ENCODE data around the gene LATS1. TPM values are rescaled to one million over a fixed set of nuclear protein-coding genes. Genes with fewer than 3 reads are reported as not detected.

The LATS1 gene
- polyA plus RNA-seq, 1 donor from 2014 or later: 12.8 TPM

DNA sequence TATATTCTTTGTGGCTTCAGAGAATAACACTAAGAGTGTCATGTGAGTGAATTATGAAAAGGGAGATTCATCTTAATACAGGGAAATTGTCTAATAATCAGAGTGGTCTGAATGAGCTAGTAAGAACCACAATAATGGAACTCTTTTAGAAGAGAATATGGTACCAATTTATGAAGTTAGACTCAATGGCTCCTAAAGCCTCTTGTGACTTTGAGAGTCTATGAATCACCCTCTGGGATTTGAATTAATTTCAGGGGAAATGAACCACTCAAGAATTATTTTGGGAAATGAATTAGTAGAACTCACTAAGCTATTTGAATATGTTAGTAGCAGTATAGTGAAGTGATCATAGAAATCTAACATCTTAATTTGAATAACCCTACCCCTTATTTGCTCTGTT is 46.0 kb upstream of the LATS1 start:
- H3K27me3 ChIP-seq (ENCODE audit: insufficient read depth, low read depth, low read length): no peaks in the 10 kb centered on the region
- H3K9me3 ChIP-seq (ENCODE audit: low read length): no peaks in the 10 kb centered on the region
- no peaks in the 10 kb centered on the region for H3K36me3 ChIP-seq (ENCODE audit: insufficient read depth, low read length)
- H3F3A ChIP-seq (ENCODE audit: insufficient read depth, low read length, poor library complexity, severe bottlenecking): no peaks in the 10 kb centered on the region
- no peaks in the 10 kb centered on the region for H3K9me2 ChIP-seq (ENCODE audit: insufficient read depth, low read length)
- no peak overlapping the region for H3K9ac ChIP-seq (ENCODE audit: low read length)
- H3K4me3 ChIP-seq (ENCODE audit: low read length): no peak overlapping the region
- no peak overlapping the region for H3K4me2 ChIP-seq (ENCODE audit: low read length)
- TF ChIP-seq, protein P1, sequence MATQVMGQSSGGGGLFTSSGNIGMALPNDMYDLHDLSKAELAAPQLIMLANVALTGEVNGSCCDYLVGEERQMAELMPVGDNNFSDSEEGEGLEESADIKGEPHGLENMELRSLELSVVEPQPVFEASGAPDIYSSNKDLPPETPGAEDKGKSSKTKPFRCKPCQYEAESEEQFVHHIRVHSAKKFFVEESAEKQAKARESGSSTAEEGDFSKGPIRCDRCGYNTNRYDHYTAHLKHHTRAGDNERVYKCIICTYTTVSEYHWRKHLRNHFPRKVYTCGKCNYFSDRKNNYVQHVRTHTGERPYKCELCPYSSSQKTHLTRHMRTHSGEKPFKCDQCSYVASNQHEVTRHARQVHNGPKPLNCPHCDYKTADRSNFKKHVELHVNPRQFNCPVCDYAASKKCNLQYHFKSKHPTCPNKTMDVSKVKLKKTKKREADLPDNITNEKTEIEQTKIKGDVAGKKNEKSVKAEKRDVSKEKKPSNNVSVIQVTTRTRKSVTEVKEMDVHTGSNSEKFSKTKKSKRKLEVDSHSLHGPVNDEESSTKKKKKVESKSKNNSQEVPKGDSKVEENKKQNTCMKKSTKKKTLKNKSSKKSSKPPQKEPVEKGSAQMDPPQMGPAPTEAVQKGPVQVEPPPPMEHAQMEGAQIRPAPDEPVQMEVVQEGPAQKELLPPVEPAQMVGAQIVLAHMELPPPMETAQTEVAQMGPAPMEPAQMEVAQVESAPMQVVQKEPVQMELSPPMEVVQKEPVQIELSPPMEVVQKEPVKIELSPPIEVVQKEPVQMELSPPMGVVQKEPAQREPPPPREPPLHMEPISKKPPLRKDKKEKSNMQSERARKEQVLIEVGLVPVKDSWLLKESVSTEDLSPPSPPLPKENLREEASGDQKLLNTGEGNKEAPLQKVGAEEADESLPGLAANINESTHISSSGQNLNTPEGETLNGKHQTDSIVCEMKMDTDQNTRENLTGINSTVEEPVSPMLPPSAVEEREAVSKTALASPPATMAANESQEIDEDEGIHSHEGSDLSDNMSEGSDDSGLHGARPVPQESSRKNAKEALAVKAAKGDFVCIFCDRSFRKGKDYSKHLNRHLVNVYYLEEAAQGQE (IDR thresholded peaks at IDR 0.05; ENCODE audit: borderline replicate concordance): no peak
- TF ChIP-seq MXI1 (conservative IDR thresholded peaks at IDR 0.05; ENCODE audit: poor library complexity, severe bottlenecking) (no peak), SMC3 (conservative IDR thresholded peaks at IDR 0.05; ENCODE audit: poor library complexity) (no peak), EZH2 (IDR thresholded peaks at IDR 0.05; ENCODE audit: borderline replicate concordance, insufficient read depth, low read length, poor library complexity, severe bottlenecking) (no peak), POLR2AphosphoS5 (IDR thresholded peaks at IDR 0.05) (no peak), TAF1 (IDR thresholded peaks at IDR 0.05; ENCODE audit: low read depth) (no peak), EP300 (conservative IDR thresholded peaks at IDR 0.05; ENCODE audit: poor library complexity, severe bottlenecking) (no peak), RAD21 (conservative IDR thresholded peaks at IDR 0.05) (no peak)
- TF ChIP-seq, protein P2, sequence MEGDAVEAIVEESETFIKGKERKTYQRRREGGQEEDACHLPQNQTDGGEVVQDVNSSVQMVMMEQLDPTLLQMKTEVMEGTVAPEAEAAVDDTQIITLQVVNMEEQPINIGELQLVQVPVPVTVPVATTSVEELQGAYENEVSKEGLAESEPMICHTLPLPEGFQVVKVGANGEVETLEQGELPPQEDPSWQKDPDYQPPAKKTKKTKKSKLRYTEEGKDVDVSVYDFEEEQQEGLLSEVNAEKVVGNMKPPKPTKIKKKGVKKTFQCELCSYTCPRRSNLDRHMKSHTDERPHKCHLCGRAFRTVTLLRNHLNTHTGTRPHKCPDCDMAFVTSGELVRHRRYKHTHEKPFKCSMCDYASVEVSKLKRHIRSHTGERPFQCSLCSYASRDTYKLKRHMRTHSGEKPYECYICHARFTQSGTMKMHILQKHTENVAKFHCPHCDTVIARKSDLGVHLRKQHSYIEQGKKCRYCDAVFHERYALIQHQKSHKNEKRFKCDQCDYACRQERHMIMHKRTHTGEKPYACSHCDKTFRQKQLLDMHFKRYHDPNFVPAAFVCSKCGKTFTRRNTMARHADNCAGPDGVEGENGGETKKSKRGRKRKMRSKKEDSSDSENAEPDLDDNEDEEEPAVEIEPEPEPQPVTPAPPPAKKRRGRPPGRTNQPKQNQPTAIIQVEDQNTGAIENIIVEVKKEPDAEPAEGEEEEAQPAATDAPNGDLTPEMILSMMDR (IDR thresholded peaks at IDR 0.05; ENCODE audit: poor library complexity, severe bottlenecking): no peak
- no peak overlapping the region for H2AFZ ChIP-seq (ENCODE audit: low read depth, low read length)
- H4K20me1 ChIP-seq (ENCODE audit: insufficient read depth): no peaks in the 10 kb centered on the region
- no peak overlapping the region for H3K27ac ChIP-seq (ENCODE audit: low read length)
- H3K79me2 ChIP-seq (replicated peaks; ENCODE audit: insufficient read depth, low read length): peaks cover 24% of the 10 kb centered on the region

DNA sequence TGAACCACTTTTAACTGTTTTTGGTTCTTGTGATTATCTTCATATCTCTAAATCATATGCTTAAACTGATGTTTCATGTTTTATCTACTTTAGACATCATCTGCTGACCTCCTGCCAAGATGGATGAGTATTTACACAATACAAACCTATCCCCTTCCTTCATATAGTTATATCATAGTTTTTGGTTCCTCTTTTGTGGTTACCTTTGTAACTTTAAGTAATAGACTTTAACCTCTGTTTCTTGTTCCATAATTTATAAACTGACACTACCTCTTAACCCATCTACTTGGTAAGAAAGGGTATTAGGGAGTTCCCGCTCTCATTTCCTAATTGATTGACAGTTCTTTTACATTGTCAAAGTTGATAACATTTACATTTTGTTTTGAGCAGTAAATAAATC is 43.5 kb upstream of the LATS1 start:
- no peaks in the 10 kb centered on the region for H3F3A ChIP-seq (ENCODE audit: insufficient read depth, low read length, poor library complexity, severe bottlenecking)
- H3K9me3 ChIP-seq (ENCODE audit: low read length): no peaks in the 10 kb centered on the region
- TF ChIP-seq, protein P2 (IDR thresholded peaks at IDR 0.05; ENCODE audit: poor library complexity, severe bottlenecking): no peak
- TF ChIP-seq SMC3 (conservative IDR thresholded peaks at IDR 0.05; ENCODE audit: poor library complexity) (no peak), MXI1 (conservative IDR thresholded peaks at IDR 0.05; ENCODE audit: poor library complexity, severe bottlenecking) (no peak), EP300 (conservative IDR thresholded peaks at IDR 0.05; ENCODE audit: poor library complexity, severe bottlenecking) (no peak), EZH2 (IDR thresholded peaks at IDR 0.05; ENCODE audit: borderline replicate concordance, insufficient read depth, low read length, poor library complexity, severe bottlenecking) (no peak), TAF1 (IDR thresholded peaks at IDR 0.05; ENCODE audit: low read depth) (no peak), RAD21 (conservative IDR thresholded peaks at IDR 0.05) (no peak), POLR2AphosphoS5 (IDR thresholded peaks at IDR 0.05) (no peak)
- TF ChIP-seq, protein P1 (IDR thresholded peaks at IDR 0.05; ENCODE audit: borderline replicate concordance): no peak
- H3K4me3 ChIP-seq (ENCODE audit: low read length): no peak overlapping the region
- no peak overlapping the region for H2AFZ ChIP-seq (ENCODE audit: low read depth, low read length)
- no peak overlapping the region for H3K9ac ChIP-seq (ENCODE audit: low read length)
- H3K27ac ChIP-seq (ENCODE audit: low read length): no peak overlapping the region
- H3K27me3 ChIP-seq (ENCODE audit: insufficient read depth, low read depth, low read length): no peaks in the 10 kb centered on the region
- H4K20me1 ChIP-seq (ENCODE audit: insufficient read depth): no peaks in the 10 kb centered on the region
- H3K36me3 ChIP-seq (ENCODE audit: insufficient read depth, low read length): no peaks in the 10 kb centered on the region
- peaks cover 26% of the 10 kb centered on the region for H3K79me2 ChIP-seq (replicated peaks; ENCODE audit: insufficient read depth, low read length)
- no peak overlapping the region for H3K4me2 ChIP-seq (ENCODE audit: low read length)
- H3K9me2 ChIP-seq (ENCODE audit: insufficient read depth, low read length): no peaks in the 10 kb centered on the region

Measured in neural cell (in vitro differentiated cells).